ENCODE data around the gene UTP20. TPM values are rescaled to one million over a fixed set of nuclear protein-coding genes. Genes with fewer than 3 reads are reported as not detected.

The UTP20 gene
- total and polyA plus RNA-seq, 2 of the 4 experiments (the other 2 are of a cell fraction) = 6.8 to 22.0 TPM

GRCh38 chr12:101323255-101323654, 43.4 kb downstream of the UTP20 start:
- no peak overlapping the region for H4K91ac ChIP-seq (ENCODE audit: insufficient read depth, low read depth, low read length)
- H3K4ac ChIP-seq (ENCODE audit: low read depth, low read length) = no peak overlapping the region
- no peaks in the 10 kb centered on the region for H3K79me1 ChIP-seq (ENCODE audit: low read depth in 1 of 2, low read length in 2 of 2)
- no peak overlapping the region for H3K27ac ChIP-seq (ENCODE audit: insufficient read depth, low read length)
- H3K9me3 ChIP-seq (ENCODE audit: control insufficient read depth, insufficient read depth, low read length) = no peaks in the 10 kb centered on the region
- no peaks in the 10 kb centered on the region for H3K27me3 ChIP-seq (ENCODE audit: control insufficient read depth, insufficient read depth, low read length)
- no peaks in the 10 kb centered on the region for H3K4me1 ChIP-seq (ENCODE audit: control insufficient read depth, insufficient read depth, low read length)
- no peak overlapping the region for H3K4me2 ChIP-seq (ENCODE audit: low read depth, low read length)
- no peak overlapping the region for H3K23ac ChIP-seq (ENCODE audit: low read depth, low read length)
- no peak overlapping the region for H2BK5ac ChIP-seq (ENCODE audit: low read depth, low read length, poor library complexity, severe bottlenecking)
- no peak overlapping the region for H2BK120ac ChIP-seq (ENCODE audit: low read depth, low read length)
- in situ Hi-C loops (cut with MboI; ENCODE audit: low sequenced_read_pairs) = no loop called here
- BruUV-seq (replicated peaks) = no TSS peak
- ATAC-seq (ENCODE audit: low read depth) (no peak), DNase-seq (no peak)
- TF ChIP-seq MAFK (IDR thresholded peaks at IDR 0.05; ENCODE audit: low read depth, low read length) (no peak), RAD21 (IDR thresholded peaks at IDR 0.05; ENCODE audit: low read length) (no peak), ELK1 (IDR thresholded peaks at IDR 0.05; ENCODE audit: borderline replicate concordance, low read depth, low read length) (no peak), BHLHE40 (IDR thresholded peaks at IDR 0.05; ENCODE audit: low read depth, low read length) (no peak), CEBPB (IDR thresholded peaks at IDR 0.05; ENCODE audit: low read depth, low read length) (no peak), USF2 (IDR thresholded peaks at IDR 0.05; ENCODE audit: low read depth, low read length) (no peak), MXI1 (IDR thresholded peaks at IDR 0.05; ENCODE audit: borderline replicate concordance, low read depth, low read length) (no peak), MAZ (IDR thresholded peaks at IDR 0.05; ENCODE audit: borderline replicate concordance, low read depth, low read length) (no peak), FOS (IDR thresholded peaks at IDR 0.05; ENCODE audit: low read depth, low read length) (no peak), NFE2L2 (IDR thresholded peaks at IDR 0.05; ENCODE audit: low read depth, low read length) (no peak), POLR2A (IDR thresholded peaks at IDR 0.05; ENCODE audit: low read depth, low read length) (no peak), RFX5 (IDR thresholded peaks at IDR 0.05; ENCODE audit: low read depth, low read length) (no peak), CHD1 (IDR thresholded peaks at IDR 0.05; ENCODE audit: low read depth, low read length) (no peak), RCOR1 (IDR thresholded peaks at IDR 0.05; ENCODE audit: insufficient replicate concordance, low read length) (no peak), SMC3 (IDR thresholded peaks at IDR 0.05; ENCODE audit: low read depth, low read length) (no peak)
- TF ChIP-seq, protein P1, sequence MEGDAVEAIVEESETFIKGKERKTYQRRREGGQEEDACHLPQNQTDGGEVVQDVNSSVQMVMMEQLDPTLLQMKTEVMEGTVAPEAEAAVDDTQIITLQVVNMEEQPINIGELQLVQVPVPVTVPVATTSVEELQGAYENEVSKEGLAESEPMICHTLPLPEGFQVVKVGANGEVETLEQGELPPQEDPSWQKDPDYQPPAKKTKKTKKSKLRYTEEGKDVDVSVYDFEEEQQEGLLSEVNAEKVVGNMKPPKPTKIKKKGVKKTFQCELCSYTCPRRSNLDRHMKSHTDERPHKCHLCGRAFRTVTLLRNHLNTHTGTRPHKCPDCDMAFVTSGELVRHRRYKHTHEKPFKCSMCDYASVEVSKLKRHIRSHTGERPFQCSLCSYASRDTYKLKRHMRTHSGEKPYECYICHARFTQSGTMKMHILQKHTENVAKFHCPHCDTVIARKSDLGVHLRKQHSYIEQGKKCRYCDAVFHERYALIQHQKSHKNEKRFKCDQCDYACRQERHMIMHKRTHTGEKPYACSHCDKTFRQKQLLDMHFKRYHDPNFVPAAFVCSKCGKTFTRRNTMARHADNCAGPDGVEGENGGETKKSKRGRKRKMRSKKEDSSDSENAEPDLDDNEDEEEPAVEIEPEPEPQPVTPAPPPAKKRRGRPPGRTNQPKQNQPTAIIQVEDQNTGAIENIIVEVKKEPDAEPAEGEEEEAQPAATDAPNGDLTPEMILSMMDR (conservative IDR thresholded peaks at IDR 0.05; ENCODE audit: low read depth, low read length) = no peak
- no peak overlapping the region for H2AK9ac ChIP-seq (replicated peaks; ENCODE audit: low read depth, low read length, poor library complexity)
- H3K14ac ChIP-seq (replicated peaks; ENCODE audit: low read depth, low read length) = no peak overlapping the region
- no peak overlapping the region for H3K4me3 ChIP-seq (ENCODE audit: insufficient read depth, low read depth, low read length)
- H4K5ac ChIP-seq (ENCODE audit: low read depth, low read length) = no peak overlapping the region
- CTCF ChIA-PET = interaction anchor here (1.0 kb wide), 1 partner anchor 489 kb away, joined by 3 read pairs; no protein-coding TSS in a partner anchor
- H4K20me1 ChIP-seq (ENCODE audit: insufficient read depth, low read length) = no peaks in the 10 kb centered on the region
- H2AFZ ChIP-seq (replicated peaks; ENCODE audit: low read length, poor library complexity) = no peak overlapping the region
- H3K56ac ChIP-seq (ENCODE audit: extremely low read depth, insufficient read depth, low read length) = no peak overlapping the region
- dilution Hi-C loops (cut with HindIII; ENCODE audit: low sequenced_read_pairs, unreplicated experiment) = no loop called here
- no peak overlapping the region for H3K9ac ChIP-seq (ENCODE audit: low read depth, low read length)
- WGBS, 2 experiments (ENCODE audit: extremely low coverage in 2 of 2, insufficient read length in 1 of 2) = no CpG with 5 or more reads among the region's 1 CpG
- no peak overlapping the region for H4K8ac ChIP-seq (ENCODE audit: low read depth in 2 of 2, low read length in 2 of 2)
- no peaks in the 10 kb centered on the region for H3K9me1 ChIP-seq (ENCODE audit: insufficient read depth, low read length)
- H2BK15ac ChIP-seq (ENCODE audit: low read depth, low read length) = no peak overlapping the region
- H2AK5ac ChIP-seq (ENCODE audit: low read depth, low read length) = no peak overlapping the region
- no peak overlapping the region for H2BK20ac ChIP-seq (ENCODE audit: low read depth, low read length)
- no peak overlapping the region for H3K18ac ChIP-seq (ENCODE audit: low read depth, low read length)
- POLR2A ChIA-PET (ENCODE audit: unreplicated experiment) = no interaction called here
- H3K36me3 ChIP-seq (ENCODE audit: control insufficient read depth, insufficient read depth, low read length) = peaks cover 9% of the 10 kb centered on the region
- intact Hi-C loops (cut with micrococcal nuclease) = loop anchor here (1.0 to 10.0 kb wide), 2 partner anchors 151 to 498 kb away; no protein-coding TSS in a partner anchor

All from IMR-90 (cell line).